Central memory CD4-positive, alpha-beta T cell (primary cell): ENCODE data around the gene RAB11B.
"Not testable (repeated sequence)": the region's sequence is repeated elsewhere in the genome, so short reads cannot be mapped to it uniquely, and the experiment has no call there.

Experiments used
- DNase-seq: peaks from one replicate; pipeline ENCODE4 v3.0.0; 2022

The RAB11B gene

GRCh38 chr19:8396563-8397203 is 6.5 kb downstream of the RAB11B start:
- DNase-seq = peak; percentile 70

- DNase-seq = no peak
Observed at GRCh38 chr19:8397271-8397670, 7.1 kb downstream of the RAB11B start.

GRCh38 chr19:8397746-8398310 is 7.7 kb downstream of the RAB11B start:
- DNase-seq = no peak

GRCh38 chr19:8398311-8398771 is 8.2 kb downstream of the RAB11B start:
- DNase-seq = no peak

- DNase-seq = no peak
Observed at GRCh38 chr19:8399681-8400188, 9.6 kb downstream of the RAB11B start.

GRCh38 chr19:8401981-8402411 is 11.8 kb downstream of the RAB11B start:
- DNase-seq = no peak

- no peak for DNase-seq
Observed at GRCh38 chr19:8403098-8403819, 13.1 kb downstream of the RAB11B start.

GRCh38 chr19:8403820-8404109 is 13.6 kb downstream of the RAB11B start:
- no peak for DNase-seq

GRCh38 chr19:8404391-8405151 is 14.4 kb downstream of the RAB11B start:
- DNase-seq = no peak

GRCh38 chr19:8410718-8411117 is 20.6 kb downstream of the RAB11B start:
- not testable (repeated sequence) for DNase-seq

- peak; percentile 92 for DNase-seq
Observed at GRCh38 chr19:8412783-8413628, 22.8 kb downstream of the RAB11B start, which contains the start of gene MARCHF2. Gene MARCHF2 (plus strand): TSS chr19:8413305. CDS start chr19:8421841, 8,536 bp downstream.

GRCh38 chr19:8413629-8413995 is 23.5 kb downstream of the RAB11B start:
- DNase-seq = no peak

GRCh38 chr19:8416796-8417195 is 26.6 kb downstream of the RAB11B start:
- DNase-seq = no peak

GRCh38 chr19:8421484-8422461 is 31.6 kb downstream of the RAB11B start:
- DNase-seq = no peak

GRCh38 chr19:8423817-8424223 is 33.7 kb downstream of the RAB11B start:
- no peak for DNase-seq

GRCh38 chr19:8425331-8425730 is 35.2 kb downstream of the RAB11B start:
- not testable (repeated sequence) for DNase-seq

GRCh38 chr19:8426283-8426682 is 36.1 kb downstream of the RAB11B start:
- no peak for DNase-seq

- no peak for DNase-seq
Observed at GRCh38 chr19:8429044-8429443, 38.9 kb downstream of the RAB11B start.

GRCh38 chr19:8429826-8430225 is 39.7 kb downstream of the RAB11B start:
- DNase-seq = no peak

- DNase-seq = no peak
Observed at GRCh38 chr19:8430650-8431049, 40.5 kb downstream of the RAB11B start.

- DNase-seq = no peak
Observed at GRCh38 chr19:8438236-8438635, 48.1 kb downstream of the RAB11B start.
